Stimulated activated CD8-positive, alpha-beta memory T cell treated with anti-CD3 and anti-CD28 coated beads, Interleukin-12 subunit alpha, Interleukin-12 subunit beta, amount 100 ng/mL, for 1 hour (primary cell): ENCODE results near the gene SCARF2.
"Not testable (repeated sequence)": the region's sequence is repeated elsewhere in the genome, so short reads cannot be mapped to it uniquely, and the experiment has no call there.

Experiments used
- DNase-seq: peaks from one replicate; pipeline ENCODE4 v3.0.0-alpha.2; 2020; ENCODE audit warnings: low read depth

Gene SCARF2

GRCh38 chr22:20459862-20460261 is 22.2 kb upstream of the SCARF2 start:
- DNase-seq = no peak

- no peak for DNase-seq
Measured at GRCh38 chr22:20459152-20459542, 21.5 kb upstream of the SCARF2 start.

GRCh38 chr22:20458530-20459151 is 21.0 kb upstream of the SCARF2 start:
- no peak for DNase-seq

GRCh38 chr22:20457506-20458240 is 20.0 kb upstream of the SCARF2 start:
- DNase-seq = no peak

DNA sequence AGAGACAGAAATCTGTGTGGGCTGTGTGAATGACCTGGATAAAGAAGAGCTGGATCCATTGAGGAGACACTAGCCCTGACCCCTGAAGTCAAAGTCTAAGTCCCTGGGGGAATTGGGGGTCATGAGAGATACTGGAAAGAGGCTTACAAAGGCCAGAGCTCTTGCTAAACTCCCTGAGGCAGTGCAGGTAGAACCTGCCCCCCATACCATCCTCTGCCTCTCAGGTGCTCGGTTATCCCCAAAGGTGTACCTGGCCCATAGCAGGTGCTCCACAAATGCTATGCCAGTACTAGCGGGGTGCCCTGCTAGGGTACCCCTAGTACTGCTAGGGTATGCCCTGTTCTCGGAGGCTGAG is 19.1 kb upstream of the SCARF2 start:
- DNase-seq = no peak

DNA sequence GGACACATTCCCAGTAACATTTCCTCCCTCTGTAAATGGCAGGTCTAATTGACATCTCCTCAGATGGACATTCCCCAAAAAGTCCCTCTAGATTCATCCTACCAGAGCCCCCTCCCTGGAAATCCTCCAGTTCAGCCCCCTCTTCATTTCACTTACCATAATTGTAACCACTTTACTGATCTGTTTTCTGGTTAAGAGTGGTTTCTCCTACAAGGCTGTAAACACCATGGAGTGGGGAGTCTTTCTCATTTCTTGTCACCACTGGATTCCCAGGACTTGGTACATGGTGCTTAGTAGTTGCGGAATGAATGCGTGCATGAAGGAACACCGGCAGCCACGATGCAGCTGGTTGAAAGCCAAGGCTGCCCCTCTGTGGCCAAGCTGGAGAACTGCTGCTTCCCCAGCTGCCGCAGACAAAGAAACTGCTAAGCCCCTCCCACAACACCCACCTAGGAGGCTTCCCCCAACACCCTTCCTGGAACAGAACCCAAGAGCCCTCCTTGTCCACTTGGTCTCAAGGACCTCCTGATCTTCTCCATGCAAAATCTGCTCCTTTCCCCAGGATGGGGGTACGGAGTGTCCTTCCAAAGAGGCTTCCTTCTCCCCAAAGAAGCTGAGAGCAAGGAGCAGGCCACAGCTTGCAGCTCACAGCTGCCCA is 18.6 kb upstream of the SCARF2 start:
- DNase-seq = peak; percentile 60

DNA sequence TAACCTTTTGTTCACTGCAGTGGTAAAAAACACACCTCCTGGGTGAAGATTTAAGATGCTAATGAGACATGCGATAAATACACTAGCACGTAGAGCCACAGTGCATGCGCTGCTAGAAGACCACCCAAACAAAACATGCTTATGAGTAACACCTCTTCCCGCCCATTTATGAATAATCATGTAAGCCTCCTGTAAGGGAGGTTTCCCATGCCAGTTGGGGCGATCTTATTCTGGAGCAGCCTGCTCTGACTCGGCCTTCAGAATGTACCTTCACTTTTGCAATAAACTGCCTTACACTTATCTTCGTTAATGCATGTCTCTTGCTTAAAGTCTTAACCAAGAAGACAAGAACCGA is 18.1 kb upstream of the SCARF2 start:
- no peak for DNase-seq

DNA sequence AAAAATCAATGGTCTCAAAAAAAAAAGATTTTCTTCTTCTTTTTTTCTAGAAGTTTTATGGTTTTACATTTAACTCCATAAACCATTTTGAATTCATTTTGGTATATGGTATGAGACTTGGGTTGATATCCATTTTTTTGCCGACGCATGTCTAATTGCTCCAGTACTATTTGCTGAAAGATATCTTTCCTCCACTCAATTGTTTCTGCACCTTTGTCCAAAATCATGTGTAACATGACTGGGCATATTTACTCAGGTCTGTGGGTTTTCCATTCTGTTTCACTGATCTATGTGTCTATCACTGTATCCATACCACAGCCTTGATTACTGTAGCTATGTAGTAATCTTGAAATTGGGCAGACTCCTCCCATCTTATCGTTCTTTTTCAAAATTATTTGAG is 15.6 kb upstream of the SCARF2 start:
- no peak for DNase-seq

- DNase-seq = no peak
Measured at GRCh38 chr22:20451920-20452319, 14.3 kb upstream of the SCARF2 start.

- DNase-seq = not testable (repeated sequence)
Measured at GRCh38 chr22:20451129-20451778, 13.6 kb upstream of the SCARF2 start.

GRCh38 chr22:20450551-20450906 is 12.9 kb upstream of the SCARF2 start:
- no peak for DNase-seq

- no peak for DNase-seq
Measured at GRCh38 chr22:20449819-20450550, 12.4 kb upstream of the SCARF2 start.

- no peak for DNase-seq
Measured at GRCh38 chr22:20448630-20449029, 11.0 kb upstream of the SCARF2 start.

GRCh38 chr22:20446383-20446970 is 8.9 kb upstream of the SCARF2 start:
- DNase-seq = no peak

DNA sequence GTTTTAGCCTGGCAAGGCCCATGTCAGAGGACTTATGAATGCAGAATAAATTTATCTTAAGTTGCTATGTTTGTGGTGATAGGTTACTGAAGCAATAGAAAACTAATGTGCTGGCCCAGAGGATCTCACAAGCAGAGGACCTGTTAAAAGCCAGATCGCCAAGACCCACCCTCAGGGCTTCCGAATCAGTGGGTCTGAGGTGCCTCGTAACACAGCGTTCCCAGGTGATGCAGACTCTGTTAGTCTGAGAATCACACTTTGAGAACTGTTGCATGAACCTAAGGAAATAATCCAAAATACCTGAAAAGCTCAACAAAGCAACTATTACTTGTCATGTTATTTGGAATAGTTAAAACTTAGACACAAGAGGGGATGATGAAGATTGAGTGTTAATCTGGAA is 6.7 kb upstream of the SCARF2 start:
- DNase-seq = no peak

- no peak for DNase-seq
Measured at GRCh38 chr22:20442485-20443284, 5.1 kb upstream of the SCARF2 start.

- DNase-seq = no peak
Measured at GRCh38 chr22:20441631-20442484, 4.2 kb upstream of the SCARF2 start.

DNA sequence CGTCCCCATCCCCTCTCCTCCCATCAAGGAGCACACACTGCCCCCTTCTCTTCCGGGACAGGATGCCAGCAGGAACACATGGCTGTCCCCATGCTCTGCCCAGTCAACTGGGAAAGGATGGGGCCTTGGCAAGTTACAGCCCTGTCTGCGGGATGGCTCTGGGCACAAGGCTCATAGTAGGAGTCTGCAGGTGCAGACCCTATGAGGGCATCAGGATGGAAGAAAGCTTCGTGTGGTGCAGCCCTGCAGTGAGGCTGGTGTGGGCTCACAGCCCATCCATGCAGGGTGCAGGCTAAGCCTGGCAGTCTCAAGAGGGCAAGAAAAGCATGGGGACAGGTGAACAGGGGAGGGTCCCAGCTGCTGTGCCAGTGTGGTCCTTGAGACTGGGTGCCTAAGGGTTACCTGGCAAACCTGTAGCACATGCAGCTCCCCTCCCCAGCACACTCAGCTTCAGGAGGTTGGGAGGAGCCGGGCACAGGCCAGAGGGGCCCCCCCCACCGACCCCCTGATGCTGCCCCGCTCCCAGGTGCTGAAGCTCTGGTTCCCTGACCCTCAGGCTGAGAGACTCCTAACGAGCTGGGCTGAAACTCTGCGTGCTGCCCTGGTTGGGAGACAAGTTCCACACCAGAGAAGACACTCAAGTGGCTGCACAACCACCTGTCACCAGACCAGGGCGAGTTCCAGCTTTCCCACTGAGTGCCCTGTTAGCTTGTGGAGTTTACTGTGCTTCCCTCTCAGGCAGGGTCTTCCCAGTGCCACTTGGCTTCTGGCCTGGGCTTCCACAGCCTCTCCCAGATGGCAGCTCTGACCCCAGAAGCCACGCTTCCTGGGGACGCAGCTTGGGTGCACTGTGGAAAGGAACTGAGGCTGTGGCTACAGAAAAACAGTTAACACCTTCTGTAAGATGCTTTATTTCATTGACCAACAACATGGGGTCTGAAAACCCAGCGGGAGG is 3.3 kb upstream of the SCARF2 start:
- DNase-seq = no peak

GRCh38 chr22:20439928-20440575 is 2.4 kb upstream of the SCARF2 start:
- no peak for DNase-seq
